ENCODE measurements around the gene MPPED1.

Gene MPPED1

GRCh38 chr22:43426816-43427215, 15.0 kb downstream of the MPPED1 start:
- DNase-seq: no peak
- TF ChIP-seq CTCF (IDR thresholded peaks at IDR 0.05): no peak
- H3K36me3 Mint-ChIP-seq (ENCODE audit: low read depth): no peaks in the 10 kb centered on the region
- no peak overlapping the region for H3K4me3 Mint-ChIP-seq
- no peaks in the 10 kb centered on the region for H3K9me3 Mint-ChIP-seq
- H3K27ac Mint-ChIP-seq: no peak overlapping the region
- H3K27me3 Mint-ChIP-seq (ENCODE audit: low read depth, poor library complexity): peaks cover 38% of the 10 kb centered on the region
- H3K4me1 Mint-ChIP-seq: peaks cover 20% of the 10 kb centered on the region

GRCh38 chr22:43427296-43428004, 15.6 kb downstream of the MPPED1 start:
- H3K4me1 Mint-ChIP-seq: peaks cover 20% of the 10 kb centered on the region
- no peaks in the 10 kb centered on the region for H3K9me3 Mint-ChIP-seq
- TF ChIP-seq CTCF (IDR thresholded peaks at IDR 0.05): no peak
- H3K4me3 Mint-ChIP-seq: no peak overlapping the region
- no peaks in the 10 kb centered on the region for H3K36me3 Mint-ChIP-seq (ENCODE audit: low read depth)
- no peak for DNase-seq
- H3K27me3 Mint-ChIP-seq (ENCODE audit: low read depth, poor library complexity): peaks cover 43% of the 10 kb centered on the region
- H3K27ac Mint-ChIP-seq: no peak overlapping the region

- no peak for TF ChIP-seq CTCF (IDR thresholded peaks at IDR 0.05)
- Mint-ChIP-seq H3K27ac (no peak overlapping the region), H3K4me1 (peaks cover 20% of the 10 kb centered on the region), H3K27me3 (ENCODE audit: low read depth, poor library complexity) (peaks cover 45% of the 10 kb centered on the region), H3K9me3 (no peaks in the 10 kb centered on the region), H3K36me3 (ENCODE audit: low read depth) (no peaks in the 10 kb centered on the region), H3K4me3 (no peak overlapping the region)
- no peak for DNase-seq
Observed at GRCh38 chr22:43428005-43428485, 16.2 kb downstream of the MPPED1 start.

GRCh38 chr22:43428521-43428920, 16.7 kb downstream of the MPPED1 start:
- no peak for DNase-seq
- Mint-ChIP-seq H3K4me3 (no peak overlapping the region), H3K27ac (peak overlapping the region; percentile 31), H3K27me3 (ENCODE audit: low read depth, poor library complexity) (peaks cover 47% of the 10 kb centered on the region), H3K36me3 (ENCODE audit: low read depth) (no peaks in the 10 kb centered on the region), H3K9me3 (no peaks in the 10 kb centered on the region), H3K4me1 (peaks cover 20% of the 10 kb centered on the region)
- TF ChIP-seq CTCF (IDR thresholded peaks at IDR 0.05): no peak

- Mint-ChIP-seq H3K4me3 (no peak overlapping the region), H3K9me3 (no peaks in the 10 kb centered on the region), H3K27me3 (ENCODE audit: low read depth, poor library complexity) (peaks cover 53% of the 10 kb centered on the region), H3K4me1 (peaks cover 20% of the 10 kb centered on the region), H3K36me3 (ENCODE audit: low read depth) (no peaks in the 10 kb centered on the region), H3K27ac (no peak overlapping the region)
- DNase-seq: no peak
- TF ChIP-seq CTCF (IDR thresholded peaks at IDR 0.05): no peak
Observed at GRCh38 chr22:43429426-43429825, 17.6 kb downstream of the MPPED1 start.
